Activated CD8-positive, alpha-beta memory T cell treated with anti-CD3 and anti-CD28 coated beads, Interleukin-2, amount 10 ng/mL, durations not matched to agents 7 days and 5 days (primary cell): ENCODE results near the gene DHRS4L2. TPM values are rescaled to one million over a fixed set of nuclear protein-coding genes. Genes with fewer than 3 reads are reported as not detected.
"Not testable (repeated sequence)": the region's sequence is repeated elsewhere in the genome, so short reads cannot be mapped to it uniquely, and the experiment has no call there.

Source experiments
- ATAC-seq: fragments of 150-1000 bp; cut with Tn5 transposase; one replicate; pipeline ENCODE4 v1.10.0; 2021; ENCODE audit warnings: moderate library complexity
- CTCF ChIA-PET: fragments of 350-600 bp; sonication (Branson Sonifier 250); formaldehyde crosslinking; loops from one replicate; lab custom pipeline; 2021; ENCODE audit warnings: antibody characterized with exemption; lab: Charles Lee
- DNase-seq: peaks from one replicate; pipeline ENCODE4 v3.0.0-alpha.2; 2020
- H3K27ac Mint-ChIP-seq: one replicate; pipeline ENCODE4 v1.8.0; 2021; ENCODE audit warnings: mild to moderate bottlenecking, mixed read lengths
- H3K27me3 Mint-ChIP-seq: one replicate; pipeline ENCODE4 v1.8.0; 2021; ENCODE audit warnings: mixed read lengths
- H3K36me3 Mint-ChIP-seq: one replicate; pipeline ENCODE4 v1.8.0; 2021; ENCODE audit warnings: mild to moderate bottlenecking, mixed read lengths
- H3K4me1 Mint-ChIP-seq: one replicate; pipeline ENCODE4 v1.8.0; 2021; ENCODE audit warnings: mixed read lengths
- H3K4me3 Mint-ChIP-seq: one replicate; pipeline ENCODE4 v1.8.0; 2021; ENCODE audit warnings: mild to moderate bottlenecking, moderate library complexity, mixed read lengths
- H3K9me3 Mint-ChIP-seq: one replicate; pipeline ENCODE4 v1.8.0; 2022; ENCODE audit warnings: low read depth, mixed read lengths
- total RNA-seq, 2 experiments: library from RNA; stranded (reverse); gene quantifications; one replicate each; pipeline ENCODE4 v1.2.3, GENCODE V29; 2021

Gene DHRS4L2
- total RNA-seq, 2 experiments from 2014 or later, result 16.0 to 19.4 TPM

DNA sequence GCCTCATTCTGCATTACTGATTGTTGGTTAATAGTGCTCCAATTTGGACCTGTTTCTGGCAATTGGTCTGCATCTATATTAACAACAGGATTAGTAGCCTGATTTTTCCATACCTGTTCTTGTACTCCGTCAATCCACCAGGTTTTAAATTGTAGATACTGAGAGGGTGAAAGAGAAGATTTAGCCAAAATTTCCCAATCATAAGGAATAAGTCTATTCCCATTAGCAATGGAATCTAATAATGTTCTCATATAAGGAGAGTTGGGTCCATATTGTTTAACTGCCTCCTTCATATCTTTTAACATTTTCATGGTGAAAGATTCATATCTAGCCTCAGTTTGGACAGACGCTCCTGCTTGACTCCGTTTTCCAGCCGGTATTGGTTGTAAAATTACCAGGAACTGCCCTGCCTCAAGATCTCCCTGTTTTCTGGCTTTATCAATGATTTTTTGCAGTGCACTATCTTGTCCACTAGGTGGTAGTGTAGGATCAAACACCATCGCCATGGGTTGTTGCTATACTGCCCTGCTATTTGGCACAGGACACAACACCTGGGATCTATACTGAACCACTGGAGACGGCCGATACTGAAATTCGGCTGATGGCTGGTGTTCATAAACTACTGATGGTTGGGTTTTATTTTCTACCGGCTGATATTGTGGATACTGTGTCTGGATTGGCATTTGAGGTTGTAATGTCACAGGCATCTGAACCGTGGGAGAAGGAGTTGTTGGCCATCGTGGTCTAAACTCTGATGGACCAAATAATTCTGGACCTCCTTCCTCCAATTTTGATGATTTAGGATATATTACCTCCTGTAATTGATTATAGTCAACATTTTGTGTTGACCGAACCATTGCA is 25.2 kb downstream of the DHRS4L2 start:
- H3K27ac Mint-ChIP-seq, result no peak overlapping the region
- peak; percentile 86 for ATAC-seq
- DNase-seq, result peak; percentile 65
- CTCF ChIA-PET, result interaction anchor here (0.9 to 2.0 kb wide), 6 partner anchors 20 to 147 kb away, joined by 3 to 7 read pairs (median 4); partner anchors contain the start of gene IRF9
- H3K4me3 Mint-ChIP-seq, result no peak overlapping the region
- no peaks in the 10 kb centered on the region for H3K9me3 Mint-ChIP-seq
- H3K27me3 Mint-ChIP-seq, result peaks cover 15% of the 10 kb centered on the region
- H3K4me1 Mint-ChIP-seq, result peaks cover 23% of the 10 kb centered on the region
- no peaks in the 10 kb centered on the region for H3K36me3 Mint-ChIP-seq

DNA sequence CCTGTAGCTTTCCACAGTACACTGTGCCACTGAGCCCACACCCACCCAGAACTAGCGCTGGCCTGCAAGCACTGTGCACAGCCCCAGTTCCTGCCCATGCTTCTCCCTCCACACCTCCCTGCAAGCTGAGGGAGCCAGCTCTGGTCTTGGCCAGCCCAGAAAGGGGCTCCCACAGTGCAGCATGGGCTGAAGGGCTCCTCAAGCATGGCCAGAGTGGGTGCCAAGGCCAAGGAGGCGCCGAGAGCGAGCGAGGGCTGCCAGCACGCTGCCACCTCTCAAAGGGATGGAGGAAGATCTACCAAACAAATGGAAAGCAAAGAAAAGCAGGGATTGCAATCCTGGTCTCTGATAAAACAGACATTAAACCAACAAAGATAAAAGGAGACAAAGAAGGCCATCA is 27.0 kb downstream of the DHRS4L2 start:
- Mint-ChIP-seq H3K27me3 (peaks cover 20% of the 10 kb centered on the region), H3K4me1 (peaks cover 11% of the 10 kb centered on the region)
- not testable (repeated sequence) for H3K36me3 Mint-ChIP-seq, DNase-seq, ATAC-seq, H3K9me3 Mint-ChIP-seq, H3K27ac Mint-ChIP-seq, H3K4me3 Mint-ChIP-seq
- CTCF ChIA-PET, result interaction anchor here (1.6 to 2.0 kb wide), 3 partner anchors 36 to 75 kb away, joined by 5 to 7 read pairs (median 5); partner anchors contain the start of gene CARMIL3

DNA sequence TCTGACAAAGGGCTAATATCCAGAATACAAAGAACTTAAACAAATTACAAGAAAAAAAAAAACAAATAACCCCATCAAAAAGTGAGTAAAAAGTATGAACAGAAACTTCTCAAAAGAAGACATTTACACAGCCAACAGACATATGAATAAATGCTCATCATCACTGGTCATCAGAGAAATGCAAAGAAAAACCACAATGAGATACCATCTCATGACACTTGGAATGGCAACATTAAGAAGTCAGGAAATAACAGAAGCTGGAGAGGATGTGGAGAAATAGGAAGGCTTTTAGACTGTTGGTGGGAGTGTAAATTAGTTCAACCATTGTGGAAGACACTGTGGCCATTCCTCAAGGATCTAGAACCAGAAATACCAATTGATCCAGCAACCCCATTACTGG is 30.2 kb downstream of the DHRS4L2 start:
- not testable (repeated sequence) for H3K9me3 Mint-ChIP-seq, H3K36me3 Mint-ChIP-seq

DNA sequence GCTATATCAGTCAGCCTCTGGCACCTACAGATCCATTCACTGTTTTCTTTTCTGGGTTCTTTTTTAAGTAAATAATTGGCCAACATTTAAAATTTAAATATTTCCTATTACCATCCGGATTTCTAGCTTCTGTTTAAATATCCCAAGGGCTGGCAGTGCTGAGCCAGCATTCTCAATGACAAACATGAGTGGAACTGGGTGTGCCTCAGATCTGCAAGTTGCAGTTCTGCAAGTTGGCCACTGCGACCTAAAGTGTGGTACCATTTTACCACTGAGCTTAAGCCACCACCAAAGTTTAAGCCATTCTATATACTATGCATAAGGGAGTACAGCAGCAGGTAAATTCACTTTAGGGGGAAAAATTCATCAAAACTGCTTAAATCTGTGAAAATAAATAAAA is 31.2 kb downstream of the DHRS4L2 start:
- CTCF ChIA-PET, H3K36me3 Mint-ChIP-seq, H3K4me3 Mint-ChIP-seq, H3K27ac Mint-ChIP-seq, ATAC-seq, DNase-seq, H3K9me3 Mint-ChIP-seq, H3K4me1 Mint-ChIP-seq: not testable (repeated sequence)
- H3K27me3 Mint-ChIP-seq, result peaks cover 29% of the 10 kb centered on the region

More for the DNA sequence above, 30.2 kb downstream of the DHRS4L2 start:
- DNase-seq, H3K27ac Mint-ChIP-seq, ATAC-seq, H3K4me3 Mint-ChIP-seq, H3K4me1 Mint-ChIP-seq, CTCF ChIA-PET: not testable (repeated sequence)
- peaks cover 25% of the 10 kb centered on the region for H3K27me3 Mint-ChIP-seq

DNA sequence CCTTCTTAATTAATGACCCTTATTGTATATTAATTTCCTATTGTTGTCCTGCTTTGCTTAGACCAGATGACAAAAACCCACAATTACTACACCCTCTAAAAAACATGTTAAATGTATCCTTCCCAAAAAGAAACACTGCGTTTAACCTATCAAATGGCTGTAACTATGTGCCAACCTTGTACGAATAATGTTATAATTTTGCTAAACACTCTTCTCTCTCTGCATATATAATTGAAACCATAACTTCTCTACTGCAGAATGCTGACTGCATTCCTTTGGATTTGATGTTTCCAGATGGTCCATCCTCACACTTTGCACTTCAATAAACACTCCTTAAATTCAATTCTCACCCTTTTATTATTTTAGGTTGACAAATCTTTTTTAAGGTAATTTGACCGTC is 31.8 kb downstream of the DHRS4L2 start:
- H3K36me3 Mint-ChIP-seq, H3K4me1 Mint-ChIP-seq, H3K9me3 Mint-ChIP-seq, H3K27ac Mint-ChIP-seq, ATAC-seq, DNase-seq, H3K4me3 Mint-ChIP-seq, CTCF ChIA-PET: not testable (repeated sequence)
- peaks cover 29% of the 10 kb centered on the region for H3K27me3 Mint-ChIP-seq

DNA sequence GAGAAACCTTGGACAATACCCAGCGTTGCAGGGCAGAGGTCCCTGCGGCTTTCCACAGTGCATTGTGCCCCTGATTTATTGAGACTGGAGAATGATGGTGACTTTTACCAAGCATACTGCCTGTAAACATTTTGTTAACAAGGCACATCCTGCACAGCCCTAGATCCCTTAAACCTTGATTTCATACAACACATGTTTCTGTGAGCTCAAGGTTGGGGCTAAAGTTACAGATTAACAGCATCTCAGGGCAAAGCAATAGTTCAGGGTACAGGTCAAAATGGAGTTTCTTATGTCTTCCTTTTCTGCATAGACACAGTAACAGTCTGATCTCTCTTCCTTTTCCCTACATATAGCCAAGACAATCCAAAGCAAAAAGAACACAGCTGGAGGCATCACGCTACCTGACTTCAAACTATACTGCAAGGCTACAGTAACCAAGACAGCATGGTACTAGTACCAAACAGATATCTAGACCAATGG is 36.2 kb downstream of the DHRS4L2 start:
- H3K9me3 Mint-ChIP-seq, DNase-seq, H3K27ac Mint-ChIP-seq, CTCF ChIA-PET, ATAC-seq, H3K36me3 Mint-ChIP-seq, H3K4me1 Mint-ChIP-seq, H3K4me3 Mint-ChIP-seq: not testable (repeated sequence)
- H3K27me3 Mint-ChIP-seq, result peaks cover 35% of the 10 kb centered on the region

DNA sequence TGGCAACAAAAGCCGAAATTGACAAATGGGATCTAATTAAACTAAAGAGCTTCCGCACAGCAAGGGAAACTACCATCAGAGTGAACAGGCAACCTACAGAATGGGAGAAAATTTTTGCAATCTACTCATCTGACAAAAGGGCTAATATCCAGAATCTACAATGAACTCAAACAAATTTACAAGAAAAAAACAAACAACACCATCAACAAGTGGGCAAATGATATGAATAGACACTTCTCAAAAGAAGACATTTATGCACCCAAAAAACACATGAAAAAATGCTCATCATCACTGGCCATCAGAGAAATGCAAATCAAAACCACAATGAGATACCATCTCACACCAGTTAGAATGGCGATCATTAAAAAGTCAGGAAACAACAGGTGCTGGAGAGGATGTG is 41.0 kb downstream of the DHRS4L2 start:
- ATAC-seq, H3K36me3 Mint-ChIP-seq, H3K27ac Mint-ChIP-seq, H3K4me1 Mint-ChIP-seq, CTCF ChIA-PET, H3K4me3 Mint-ChIP-seq, DNase-seq, H3K9me3 Mint-ChIP-seq: not testable (repeated sequence)
- peaks cover 28% of the 10 kb centered on the region for H3K27me3 Mint-ChIP-seq

DNA sequence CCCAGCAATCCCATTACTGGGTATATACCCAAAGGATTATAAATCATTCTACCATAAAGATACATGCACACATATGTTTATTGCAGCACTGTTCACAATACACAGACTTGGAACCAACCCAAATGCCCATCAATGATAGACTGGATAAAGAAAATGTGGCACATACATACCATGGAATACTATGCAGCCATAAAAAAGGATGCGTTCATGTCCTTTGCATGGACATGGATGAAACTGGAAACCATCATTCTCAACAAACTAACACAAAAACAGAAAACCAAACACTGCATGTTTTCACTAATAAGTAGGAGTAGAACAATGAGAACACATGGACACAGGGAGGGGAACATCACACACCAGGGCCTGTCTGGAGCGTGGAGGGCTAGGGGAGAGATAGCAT is 42.6 kb downstream of the DHRS4L2 start:
- H3K27me3 Mint-ChIP-seq, result peaks cover 21% of the 10 kb centered on the region

DNA sequence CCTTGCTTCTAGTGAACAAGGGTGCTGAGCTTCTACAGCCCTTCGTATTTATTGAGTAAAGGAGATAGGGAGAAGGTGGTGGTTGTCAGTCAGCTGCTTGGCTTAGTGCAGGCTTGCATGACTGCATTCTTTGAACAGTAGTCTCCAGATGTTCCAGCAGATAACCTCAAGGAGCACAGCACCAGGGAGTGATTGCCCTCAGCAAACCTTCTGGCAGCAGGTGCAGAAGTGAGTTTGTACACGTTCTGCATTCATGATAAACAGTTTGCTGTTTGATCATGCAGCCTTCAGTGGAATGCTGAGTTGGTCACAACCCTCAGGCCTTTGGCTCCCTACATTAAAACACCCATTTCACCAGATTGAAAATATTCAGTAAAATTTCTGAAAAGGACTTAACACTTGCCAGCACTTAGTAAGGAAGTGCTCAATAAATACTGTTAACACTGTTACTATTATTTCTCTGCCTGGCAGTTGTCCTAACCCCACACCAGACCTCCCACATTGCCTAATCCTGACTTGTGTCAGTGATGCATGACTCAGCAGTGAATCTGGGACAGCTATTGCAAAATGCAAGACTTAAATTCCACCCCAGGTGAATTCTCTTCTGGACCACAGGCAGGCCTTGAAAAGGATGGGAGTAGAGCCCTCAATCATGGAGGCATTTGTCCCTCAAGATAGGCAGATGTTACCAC is 44.1 kb downstream of the DHRS4L2 start:
- Mint-ChIP-seq H3K4me3 (no peak overlapping the region), H3K27me3 (peaks cover 9% of the 10 kb centered on the region), H3K9me3 (peaks cover 7% of the 10 kb centered on the region), H3K27ac (no peak overlapping the region), H3K36me3 (peaks cover 5% of the 10 kb centered on the region), H3K4me1 (peaks cover 12% of the 10 kb centered on the region)
- DNase-seq, result no peak
- CTCF ChIA-PET, result interaction anchor here (0.9 kb wide), 1 partner anchor 18 kb away, joined by 3 read pairs; no protein-coding TSS in a partner anchor
- no peak for ATAC-seq

More for the DNA sequence above, 42.6 kb downstream of the DHRS4L2 start:
- CTCF ChIA-PET, H3K27ac Mint-ChIP-seq, H3K9me3 Mint-ChIP-seq, H3K4me3 Mint-ChIP-seq, DNase-seq, ATAC-seq, H3K4me1 Mint-ChIP-seq, H3K36me3 Mint-ChIP-seq: not testable (repeated sequence)

DNA sequence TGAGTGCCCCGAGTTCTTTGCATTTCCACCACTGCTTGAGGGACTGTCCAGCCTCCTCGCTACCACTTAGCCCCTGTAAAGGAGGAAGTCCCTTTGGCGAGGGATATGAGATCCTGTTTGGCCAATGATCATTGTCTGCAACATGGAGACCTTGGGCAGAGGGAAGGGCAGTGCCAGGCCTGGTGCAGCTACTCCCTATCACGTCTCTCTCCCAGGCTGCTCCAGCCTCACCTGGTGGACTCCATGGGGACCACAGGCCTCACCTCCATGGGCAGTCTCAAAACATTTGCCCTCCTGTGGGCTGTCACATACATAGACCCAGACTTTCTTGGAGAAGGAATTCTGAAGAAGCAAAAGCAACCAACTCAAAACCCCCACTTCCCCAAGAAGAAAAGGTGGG is 47.0 kb downstream of the DHRS4L2 start:
- DNase-seq, H3K9me3 Mint-ChIP-seq, H3K36me3 Mint-ChIP-seq, H3K27me3 Mint-ChIP-seq: not testable (repeated sequence)
- CTCF ChIA-PET, result interaction anchor here (0.9 to 1.8 kb wide), 5 partner anchors 12 to 404 kb away, joined by 4 to 8 read pairs (median 4); partner anchors contain the start of gene CARMIL3
- ATAC-seq, result peak; percentile 12
- Mint-ChIP-seq H3K4me1 (peaks cover 15% of the 10 kb centered on the region), H3K4me3 (peak overlapping the region; percentile 88), H3K27ac (peak overlapping the region; percentile 50)

DNA sequence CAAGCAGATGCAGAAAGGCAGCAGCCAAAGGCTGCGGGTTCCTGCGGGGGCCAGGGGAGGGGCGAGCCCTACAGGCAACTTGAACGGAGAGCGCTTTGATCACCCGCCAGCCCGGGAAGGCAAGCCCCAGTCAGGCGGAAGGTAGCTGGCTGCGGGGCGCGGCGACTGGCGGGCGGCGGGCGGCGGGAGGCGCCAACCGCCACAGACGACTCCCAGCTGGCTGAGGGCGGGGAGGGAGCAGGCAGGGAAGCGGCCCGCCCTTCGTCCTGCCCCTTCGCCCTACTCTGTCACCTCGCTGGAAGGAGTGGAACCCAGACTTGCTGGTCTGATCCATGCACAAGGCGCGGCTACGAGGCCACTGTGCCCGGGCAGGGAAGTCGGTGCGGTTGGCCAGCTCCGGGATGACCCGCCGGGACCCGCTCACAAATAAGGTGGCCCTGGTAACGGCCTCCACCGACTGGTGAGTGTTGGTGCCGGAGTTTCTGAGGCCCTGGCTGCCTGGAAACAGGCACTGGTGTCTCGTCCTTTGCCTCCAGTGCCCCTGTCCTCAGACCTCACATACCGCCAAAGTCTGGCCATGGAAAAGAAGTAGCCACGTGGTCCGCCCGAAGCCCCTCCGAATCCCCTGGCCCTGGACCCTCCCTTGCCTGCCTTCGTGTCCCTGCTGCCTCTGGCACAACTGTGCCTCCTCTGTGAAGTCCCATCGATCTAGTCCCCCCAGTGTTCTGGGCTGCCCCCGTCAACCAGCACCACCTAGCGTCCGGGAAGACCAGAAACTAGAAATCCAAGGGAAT is 47.6 kb downstream of the DHRS4L2 start:
- Mint-ChIP-seq H3K4me3 (peak overlapping the region; percentile 88), H3K27me3 (no peaks in the 10 kb centered on the region), H3K36me3 (peaks cover 3% of the 10 kb centered on the region), H3K4me1 (peaks cover 15% of the 10 kb centered on the region), H3K9me3 (peaks cover 6% of the 10 kb centered on the region), H3K27ac (peak overlapping the region; percentile 76)
- ATAC-seq (peak; percentile 87), DNase-seq (peak; percentile 80)
- CTCF ChIA-PET, result interaction anchor here (0.9 to 1.8 kb wide), 5 partner anchors 12 to 405 kb away, joined by 4 to 8 read pairs (median 4); partner anchors contain the start of gene CARMIL3

DNA sequence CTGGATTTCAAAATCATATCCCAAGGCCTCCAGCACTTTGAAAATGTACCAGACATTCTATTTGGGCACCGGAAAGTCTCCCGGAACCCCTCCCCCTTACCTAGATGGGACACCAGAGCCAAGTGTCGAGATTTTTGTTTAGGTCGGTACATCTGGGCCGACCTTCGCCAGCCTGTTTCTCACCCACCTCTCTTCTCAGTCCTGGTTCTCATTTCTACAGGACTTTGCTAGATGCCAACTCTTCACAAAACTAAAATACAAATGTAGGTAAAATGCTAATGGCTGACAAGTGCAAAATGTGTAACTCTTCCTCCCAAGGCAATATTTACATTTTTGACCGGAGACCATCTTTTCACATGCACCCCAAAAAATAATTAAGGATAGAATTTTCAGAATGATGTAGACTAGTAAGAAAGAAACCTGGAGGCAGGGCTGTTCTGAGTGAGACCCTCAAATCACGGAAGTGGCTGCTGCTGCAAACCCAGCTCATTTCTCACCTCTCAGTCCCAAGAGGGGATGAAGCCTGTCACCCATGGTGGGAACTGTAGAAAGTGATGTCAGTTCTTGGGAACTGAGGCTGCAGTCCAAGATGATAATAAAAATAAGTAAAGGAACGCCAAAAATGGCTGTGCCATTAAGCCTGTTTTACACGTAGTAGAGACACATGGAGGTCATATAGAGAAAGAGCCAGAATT is 48.4 kb downstream of the DHRS4L2 start:
- not testable (repeated sequence) for H3K9me3 Mint-ChIP-seq, DNase-seq, H3K27me3 Mint-ChIP-seq, H3K36me3 Mint-ChIP-seq
- CTCF ChIA-PET, result interaction anchor here (1.2 to 1.8 kb wide), 4 partner anchors 10 to 405 kb away, joined by 3 to 4 read pairs (median 4); no protein-coding TSS in a partner anchor
- peak overlapping the region; percentile 88 for H3K4me3 Mint-ChIP-seq
- peak overlapping the region; percentile 76 for H3K27ac Mint-ChIP-seq
- ATAC-seq, result peak; percentile 2
- H3K4me1 Mint-ChIP-seq, result peaks cover 15% of the 10 kb centered on the region
